Karpas-422 (cell line): Measurements from ENCODE around the gene USP50. TPM values are rescaled to one million over a fixed set of nuclear protein-coding genes. Genes with fewer than 3 reads are reported as not detected.

Experiments used
- DNase-seq: peaks from one replicate; pipeline ENCODE4 v3.0.0-alpha.2; 2015
- H2AFZ ChIP-seq: fragments of 200-600 bp; sonication (generic); 2 replicates; pipeline ENCODE4 v1.6.1; 2014; ENCODE audit warnings: antibody characterized with exemption, low read length, mixed read lengths
- H3K27ac ChIP-seq: fragments of 200-600 bp; sonication (generic); 2 replicates; pipeline ENCODE4 v1.5.1; 2014; ENCODE audit warnings: mild to moderate bottlenecking, low read length, moderate library complexity
- H3K27me3 ChIP-seq: fragments of 200-600 bp; sonication (generic); 2 replicates; pipeline ENCODE4 v1.6.1; 2014; ENCODE audit warnings: low read length, mixed read lengths
- H3K36me3 ChIP-seq: fragments of 200-600 bp; sonication (generic); 2 replicates; pipeline ENCODE4 v1.6.1; 2014; ENCODE audit warnings: low read length, mixed read lengths; ENCODE audit not compliant: insufficient read depth
- H3K4me1 ChIP-seq: fragments of 200-600 bp; sonication (generic); 2 replicates; pipeline ENCODE4 v1.6.1; 2014; ENCODE audit warnings: mild to moderate bottlenecking, low read length, mixed read lengths
- H3K4me2 ChIP-seq: fragments of 200-600 bp; sonication (generic); 2 replicates; pipeline ENCODE4 v1.6.1; 2014; ENCODE audit warnings: low read length, low read depth, mild to moderate bottlenecking; ENCODE audit not compliant: poor library complexity, severe bottlenecking
- H3K4me3 ChIP-seq: fragments of 200-600 bp; sonication (generic); 2 replicates; pipeline ENCODE4 v1.5.1; 2014; ENCODE audit warnings: mild to moderate bottlenecking, antibody characterized with exemption, low read length, mixed read lengths
- H3K79me2 ChIP-seq: fragments of 200-600 bp; sonication (generic); 2 replicates; pipeline ENCODE4 v1.6.1; 2014; ENCODE audit warnings: mild to moderate bottlenecking, low read length, mixed read lengths
- H3K9ac ChIP-seq: fragments of 200-600 bp; sonication (generic); 2 replicates; pipeline ENCODE4 v1.6.0; 2014; ENCODE audit warnings: low read length
- H3K9me2 ChIP-seq: fragments of 200-600 bp; sonication (generic), shearing (Covaris generic); replicated peaks from 2 replicates; pipeline ENCODE4 v1.6.0; 2014; ENCODE audit warnings: mild to moderate bottlenecking, low read length, moderate library complexity; ENCODE audit not compliant: insufficient read depth
- H3K9me3 ChIP-seq: fragments of 300-700, 200-600 bp; sonication (generic); 2 replicates; pipeline ENCODE4 v1.6.1; 2014; ENCODE audit warnings: low read length, mixed read lengths
- H4K20me1 ChIP-seq: fragments of 200-600 bp; sonication (generic); 2 replicates; pipeline ENCODE4 v1.6.1; 2014; ENCODE audit warnings: mild to moderate bottlenecking, antibody characterized with exemption, low read length, low read depth; ENCODE audit not compliant: insufficient read depth
- small RNA-seq: library from RNA; depleted of rRNA; stranded (forward); fragments of <200 nt; gene quantifications from one replicate; pipeline ENCODE3, GENCODE V24; 2014
- total RNA-seq: library from RNA; depleted of rRNA; stranded (reverse); fragments of >200 nt; shearing (Covaris generic); gene quantifications from 2 replicates; pipeline ENCODE4 v1.2.3, GENCODE V29; 2014; ENCODE audit warnings: low replicate concordance; rRNA removed

Gene USP50
- total RNA-seq, 1 experiment from 2014 or later, result not detected

- H3K27ac ChIP-seq, result no peak overlapping the region
- no peaks in the 10 kb centered on the region for H3K4me1 ChIP-seq
- H3K4me2 ChIP-seq, result no peak overlapping the region
- no peaks in the 10 kb centered on the region for H3K9me3 ChIP-seq
- H3K4me3 ChIP-seq, result no peak overlapping the region
- H3K9me2 ChIP-seq, result no peaks in the 10 kb centered on the region
- H3K36me3 ChIP-seq, result peaks cover 6% of the 10 kb centered on the region; the same call in 1 of the 2 replicates
- no peaks in the 10 kb centered on the region for H3K27me3 ChIP-seq
- no peaks in the 10 kb centered on the region for H4K20me1 ChIP-seq
- DNase-seq, result no peak
- no peak overlapping the region for H2AFZ ChIP-seq
- H3K79me2 ChIP-seq, result peaks cover 5% of the 10 kb centered on the region; the same call in 1 of the 2 replicates
- no peak overlapping the region for H3K9ac ChIP-seq
These were observed 75.4 kb downstream of the USP50 start for GRCh38 chr15:50471072-50471471.

GRCh38 chr15:50463423-50464358 lies 82.8 kb downstream of the USP50 start:
- H3K4me2 ChIP-seq, result no peak overlapping the region
- no peak overlapping the region for H3K9ac ChIP-seq
- no peaks in the 10 kb centered on the region for H4K20me1 ChIP-seq
- H3K4me1 ChIP-seq, result peaks cover 8% of the 10 kb centered on the region; the same call in 1 of the 2 replicates
- H3K79me2 ChIP-seq, result peaks cover 17% of the 10 kb centered on the region; the same call in 1 of the 2 replicates
- no peaks in the 10 kb centered on the region; the same call in 1 of the 2 replicates for H3K9me2 ChIP-seq
- H3K27me3 ChIP-seq, result no peaks in the 10 kb centered on the region
- DNase-seq, result no peak
- H3K4me3 ChIP-seq, result no peak overlapping the region
- peaks cover 20% of the 10 kb centered on the region; the same call in 1 of the 2 replicates for H3K36me3 ChIP-seq
- no peaks in the 10 kb centered on the region for H3K9me3 ChIP-seq
- H2AFZ ChIP-seq, result no peak overlapping the region
- H3K27ac ChIP-seq, result no peak overlapping the region

- Histone ChIP-seq H3K36me3 (peaks cover 8% of the 10 kb centered on the region; the same call in 1 of the 2 replicates), H3K27me3 (no peaks in the 10 kb centered on the region), H3K79me2 (peaks cover 35% of the 10 kb centered on the region), H3K4me1 (peaks cover 8% of the 10 kb centered on the region; the same call in 1 of the 2 replicates), H2AFZ (no peak overlapping the region), H3K9me3 (no peaks in the 10 kb centered on the region), H3K4me2 (no peak overlapping the region), H3K4me3 (no peak overlapping the region), H3K9me2 (no peaks in the 10 kb centered on the region; the same call in 1 of the 2 replicates), H4K20me1 (no peaks in the 10 kb centered on the region), H3K9ac (no peak overlapping the region), H3K27ac (no peak overlapping the region)
- DNase-seq, result no peak
These were observed 87.9 kb downstream of the USP50 start for GRCh38 chr15:50458348-50459112.

GRCh38 chr15:50452927-50453326 lies 93.5 kb downstream of the USP50 start:
- Histone ChIP-seq H3K4me1 (no peaks in the 10 kb centered on the region), H3K27me3 (no peaks in the 10 kb centered on the region), H3K79me2 (peaks cover 60% of the 10 kb centered on the region), H3K36me3 (peaks cover 9% of the 10 kb centered on the region; the same call in 1 of the 2 replicates), H3K27ac (no peak overlapping the region), H4K20me1 (no peaks in the 10 kb centered on the region), H3K9me2 (no peaks in the 10 kb centered on the region), H2AFZ (no peak overlapping the region), H3K4me2 (no peak overlapping the region), H3K9me3 (no peaks in the 10 kb centered on the region), H3K4me3 (no peak overlapping the region), H3K9ac (no peak overlapping the region)
- peak; percentile 39 for DNase-seq

Small RNA genes within 50 kb of the gene (small RNA-seq; reads per million reads assigned to genes)
- gene RNA5SP395, result 0.36 reads per million

Other genes with a start within 250 kb of the USP50 start
- 30.4 and 38.2 TPM in 2 replicates for gene GABPB1, start 191.5 kb downstream of the USP50 start, total RNA-seq
- 28.4 and 62.1 TPM in 2 replicates for gene USP8, start 122.3 kb downstream of the USP50 start, total RNA-seq
- 39.0 and 64.6 TPM in 2 replicates for gene TRPM7, start 140.1 kb upstream of the USP50 start, total RNA-seq
- 34.8 and 84.8 TPM in 2 replicates for gene SPPL2A, start 219.0 kb upstream of the USP50 start, total RNA-seq